Left colon (tissue), 2 donors: ENCODE measurements around the gene SIN3B. TPM values are rescaled to one million over a fixed set of nuclear protein-coding genes. Genes with fewer than 3 reads are reported as not detected.

Source experiments
- ATAC-seq: fragments of 200-7000 bp; cut with Tn5 transposase; one replicate; pipeline ENCODE4 v1.9.1; 2020; ENCODE audit warnings: mild to moderate bottlenecking, moderate library complexity
- DNase-seq, 2 donors: peaks; one replicate each; pipeline ENCODE4 v3.0.0-alpha.2; 2020
- intact Hi-C, 2 donors: fragments of 100-400 bp; cut with DNase I in 1 of 2; cut with micrococcal nuclease in 1 of 2; formaldehyde crosslinking; loops; one replicate each; pipeline versions ENCODE4 v1.11.2 to v1.14.0; 2022; cut with DNase I, micrococcal nuclease
- total RNA-seq, 2 donors: library from RNA; stranded (reverse); fragmentation: NEBNext Ultra II Directional; extraction: Animal tissue kit (Norgen Biotek cat#: 25700); gene quantifications; one replicate each; pipeline ENCODE4 v1.2.1, GENCODE V29; 2021
- donor health status: DM: no; HTN: no; CAD: no.
- donor health status: DM: yes; HTN: yes; CAD: no.

Gene SIN3B
- total RNA-seq, 2 donors from 2014 or later = 34.1 to 35.7 TPM

GRCh38 chr19:16822648-16823047, 6.5 kb upstream of the SIN3B start:
- intact Hi-C loops = loop anchor here in 1 of 2 donors (10.0 kb wide), 1 partner anchor 48 kb away; no protein-coding TSS in a partner anchor
- no peak for DNase-seq
- no peak for ATAC-seq

- no peak for DNase-seq
- intact Hi-C loops = loop anchor here in 1 of 2 donors (10.0 kb wide), 1 partner anchor 50 kb away; no protein-coding TSS in a partner anchor
- no peak for ATAC-seq
Observed at GRCh38 chr19:16824658-16825311, 4.4 kb upstream of the SIN3B start.

- ATAC-seq (peak; percentile 28), DNase-seq (peak; percentile 33 to 40)
- intact Hi-C loops = loop anchor here in 1 of 2 donors (10.0 kb wide), 1 partner anchor 51 kb away; no protein-coding TSS in a partner anchor
Observed at GRCh38 chr19:16825312-16826052, 3.7 kb upstream of the SIN3B start.

GRCh38 chr19:16829822-16830289, 658 bp downstream of the SIN3B start:
- ATAC-seq (peak; percentile 17), DNase-seq (no peak)
- intact Hi-C loops = loop anchor here in 1 of 2 donors (10.0 kb wide), 1 partner anchor 55 kb away; no protein-coding TSS in a partner anchor

- ATAC-seq (no peak), DNase-seq (no peak)
- intact Hi-C loops = no loop called here
Observed at GRCh38 chr19:16830679-16831078, 1.5 kb downstream of the SIN3B start.

GRCh38 chr19:16831531-16831930, 2.3 kb downstream of the SIN3B start:
- ATAC-seq (no peak), DNase-seq (no peak)
- intact Hi-C loops = no loop called here

- DNase-seq (no peak), ATAC-seq (no peak)
- intact Hi-C loops = no loop called here
Observed at GRCh38 chr19:16834747-16835146, 5.5 kb downstream of the SIN3B start.

- intact Hi-C loops = no loop called here
- peak; percentile 34 for ATAC-seq
- DNase-seq = peak in 1 of 2 donors; percentile 30
Observed at GRCh38 chr19:16836115-16837034, 7.2 kb downstream of the SIN3B start.

GRCh38 chr19:16837035-16837362, 7.8 kb downstream of the SIN3B start:
- ATAC-seq (no peak), DNase-seq (no peak)
- intact Hi-C loops = no loop called here

GRCh38 chr19:16841391-16841926, 12.3 kb downstream of the SIN3B start:
- intact Hi-C loops = no loop called here
- ATAC-seq (no peak), DNase-seq (no peak)

GRCh38 chr19:16846901-16847300, 17.7 kb downstream of the SIN3B start:
- ATAC-seq = no peak
- no peak for DNase-seq
- intact Hi-C loops = no loop called here

- intact Hi-C loops = no loop called here
- DNase-seq (no peak), ATAC-seq (no peak)
Observed at GRCh38 chr19:16847430-16847829, 18.2 kb downstream of the SIN3B start.

GRCh38 chr19:16849168-16849567, 20.0 kb downstream of the SIN3B start:
- ATAC-seq (peak; percentile 90), DNase-seq (no peak)
- intact Hi-C loops = no loop called here

GRCh38 chr19:16850133-16850532, 20.9 kb downstream of the SIN3B start:
- ATAC-seq = no peak
- intact Hi-C loops = no loop called here
- no peak for DNase-seq

GRCh38 chr19:16851031-16851712, 22.0 kb downstream of the SIN3B start:
- ATAC-seq = no peak
- intact Hi-C loops = no loop called here
- no peak for DNase-seq

- ATAC-seq (no peak), DNase-seq (no peak)
- intact Hi-C loops = no loop called here
Observed at GRCh38 chr19:16853066-16853465, 23.9 kb downstream of the SIN3B start.

GRCh38 chr19:16856091-16856490, 26.9 kb downstream of the SIN3B start:
- intact Hi-C loops = no loop called here
- ATAC-seq (no peak), DNase-seq (no peak)

GRCh38 chr19:16859626-16860025, 30.4 kb downstream of the SIN3B start:
- intact Hi-C loops = no loop called here
- ATAC-seq = no peak
- DNase-seq = no peak
